Suprapubic skin (tissue), 4 donors: ENCODE data around the gene WDFY2. TPM values are rescaled to one million over a fixed set of nuclear protein-coding genes. Genes with fewer than 3 reads are reported as not detected.

Experiments used
- DNase-seq, 2 donors: peaks; one replicate each; pipeline ENCODE4 v3.0.0-alpha.2; 2019; ENCODE audit warnings: low spot score in 2 of 2
- H3K27ac ChIP-seq: fragments of 200-600 bp; sonication (generic); one replicate; pipeline ENCODE4 v1.5.1; 2019
- H3K27me3 ChIP-seq: fragments of 200-600 bp; sonication (generic); one replicate; pipeline ENCODE4 v1.5.1; 2019
- H3K36me3 ChIP-seq: fragments of 200-600 bp; sonication (generic); one replicate; pipeline ENCODE4 v1.5.1; 2019
- H3K4me1 ChIP-seq: fragments of 200-600 bp; sonication (generic); one replicate; pipeline ENCODE4 v1.5.1; 2019
- H3K4me3 ChIP-seq: fragments of 200-600 bp; sonication (generic); one replicate; pipeline ENCODE4 v1.5.1; 2019; ENCODE audit warnings: mild to moderate bottlenecking
- H3K9me3 ChIP-seq: fragments of 200-600 bp; sonication (generic); one replicate; pipeline ENCODE4 v1.5.1; 2019
- EP300 ChIP-seq: sonication (generic); formaldehyde crosslinking; IDR thresholded peaks from one replicate; pipeline ENCODE4 v1.6.1; 2017; ENCODE audit warnings: antibody characterized with exemption
- POLR2A ChIP-seq, 2 donors: fragments of 450-650 bp; IDR thresholded peaks; one replicate each; pipeline ENCODE4 v1.6.1; 2017; ENCODE audit warnings: antibody characterized with exemption in 2 of 2, mild to moderate bottlenecking in 2 of 2, moderate library complexity in 2 of 2
- POLR2AphosphoS5 ChIP-seq, 3 donors: sonication (generic); formaldehyde crosslinking; IDR thresholded peaks; one replicate each; pipeline ENCODE4 v1.6.1; 2017; ENCODE audit warnings: antibody characterized with exemption in 3 of 3
- WGBS: methylation state at CpG from one replicate; pipeline ENCODE4 v1.1.5; 2018; 5-methylcytosine and 5-hydroxymethylcytosine counted together
- total RNA-seq, 4 donors: library from RNA; depleted of rRNA; stranded (reverse); fragments of >200 nt; gene quantifications; one replicate each; pipeline ENCODE4 v1.1.0, GENCODE V29; 2016
- TF ChIP-seq, protein P1 (sequence below), 2 donors: fragments of 200-600 bp in 1 of 2; fragments of 450-650 bp in 1 of 2; sonication (generic) in 1 of 2; IDR thresholded peaks; one replicate each; pipeline ENCODE4 v1.5.1; 2016 to 2019; ENCODE audit warnings: antibody characterized with exemption in 2 of 2, mild to moderate bottlenecking in 1 of 2, moderate library complexity in 1 of 2

WDFY2 gene
- total RNA-seq, 4 donors from 2014 or later = 35.3 to 99.2 (median 40.4) TPM

- no peak overlapping the region for H3K27ac ChIP-seq
- no peak for TF ChIP-seq EP300
- TF ChIP-seq, protein P1, sequence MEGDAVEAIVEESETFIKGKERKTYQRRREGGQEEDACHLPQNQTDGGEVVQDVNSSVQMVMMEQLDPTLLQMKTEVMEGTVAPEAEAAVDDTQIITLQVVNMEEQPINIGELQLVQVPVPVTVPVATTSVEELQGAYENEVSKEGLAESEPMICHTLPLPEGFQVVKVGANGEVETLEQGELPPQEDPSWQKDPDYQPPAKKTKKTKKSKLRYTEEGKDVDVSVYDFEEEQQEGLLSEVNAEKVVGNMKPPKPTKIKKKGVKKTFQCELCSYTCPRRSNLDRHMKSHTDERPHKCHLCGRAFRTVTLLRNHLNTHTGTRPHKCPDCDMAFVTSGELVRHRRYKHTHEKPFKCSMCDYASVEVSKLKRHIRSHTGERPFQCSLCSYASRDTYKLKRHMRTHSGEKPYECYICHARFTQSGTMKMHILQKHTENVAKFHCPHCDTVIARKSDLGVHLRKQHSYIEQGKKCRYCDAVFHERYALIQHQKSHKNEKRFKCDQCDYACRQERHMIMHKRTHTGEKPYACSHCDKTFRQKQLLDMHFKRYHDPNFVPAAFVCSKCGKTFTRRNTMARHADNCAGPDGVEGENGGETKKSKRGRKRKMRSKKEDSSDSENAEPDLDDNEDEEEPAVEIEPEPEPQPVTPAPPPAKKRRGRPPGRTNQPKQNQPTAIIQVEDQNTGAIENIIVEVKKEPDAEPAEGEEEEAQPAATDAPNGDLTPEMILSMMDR (IDR thresholded peaks at IDR 0.05) = no peak
- no peak for TF ChIP-seq POLR2AphosphoS5 (IDR thresholded peaks at IDR 0.05)
- TF ChIP-seq POLR2A (IDR thresholded peaks at IDR 0.05) = no peak
- peaks cover 34% of the 10 kb centered on the region for H3K4me1 ChIP-seq
- no peaks in the 10 kb centered on the region for H3K27me3 ChIP-seq
- no peaks in the 10 kb centered on the region for H3K36me3 ChIP-seq
- no peak for DNase-seq
- no peaks in the 10 kb centered on the region for H3K9me3 ChIP-seq
- no peak overlapping the region for H3K4me3 ChIP-seq
Observed at GRCh38 chr13:51678420-51678819, 94.2 kb downstream of the WDFY2 start.

DNA sequence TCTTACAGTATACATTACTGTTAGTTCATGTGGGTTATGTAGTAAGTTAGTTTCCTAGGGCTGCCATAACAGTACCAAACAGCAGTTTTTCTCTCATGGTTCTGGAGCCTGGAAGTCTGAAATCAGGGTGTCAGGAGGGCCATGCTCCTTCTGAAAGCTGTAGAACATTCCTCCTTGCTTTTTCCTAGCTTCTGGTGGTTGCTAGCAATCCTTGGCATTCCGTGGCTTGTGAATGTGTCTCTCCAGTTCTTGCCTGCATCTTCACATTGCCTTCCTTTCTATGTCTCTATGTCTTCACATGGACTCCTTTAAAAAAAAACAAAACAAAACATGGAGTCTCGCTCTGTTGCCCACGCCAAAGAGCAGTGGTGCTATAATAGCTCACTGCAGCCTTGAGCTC lies 95.4 kb downstream of the WDFY2 start:
- no peaks in the 10 kb centered on the region for H3K27me3 ChIP-seq
- WGBS = 96% methylated on average over 3 of the region's 3 CpGs

DNA sequence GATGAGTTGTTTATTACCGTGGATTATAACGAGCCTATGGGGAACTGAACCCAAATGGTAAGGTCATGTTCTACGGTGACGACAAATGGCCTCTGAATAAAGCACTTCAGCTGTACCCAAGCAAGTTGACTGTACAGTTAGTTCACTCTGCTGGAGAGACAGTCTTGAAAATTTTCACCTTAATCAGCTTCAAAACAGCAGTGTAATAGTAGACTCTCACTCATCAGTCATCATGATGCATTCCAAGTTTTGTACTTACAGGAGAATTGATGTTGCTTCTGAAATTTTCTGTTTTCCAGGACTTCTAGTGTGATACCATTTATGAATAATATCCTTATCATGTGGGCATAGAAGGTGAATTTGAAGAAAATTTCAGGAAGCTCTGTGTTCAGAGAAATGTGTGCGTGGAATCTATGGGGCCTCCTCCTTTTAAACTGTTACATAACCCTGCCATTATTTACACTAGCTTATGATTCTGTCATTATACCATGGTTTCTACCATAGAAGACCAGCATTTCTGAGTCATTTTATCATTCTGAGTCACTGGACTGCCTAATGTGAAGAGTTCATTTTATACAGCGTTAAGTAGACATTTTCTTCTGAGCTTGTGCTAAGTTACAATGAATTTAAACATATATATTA lies 96.9 kb downstream of the WDFY2 start:
- DNase-seq = no peak
- H3K4me1 ChIP-seq = peaks cover 18% of the 10 kb centered on the region
- no peaks in the 10 kb centered on the region for H3K27me3 ChIP-seq
- no peak overlapping the region for H3K27ac ChIP-seq
- no peaks in the 10 kb centered on the region for H3K9me3 ChIP-seq
- 91% methylated on average over 6 of the region's 6 CpGs for WGBS
- no peak for TF ChIP-seq POLR2AphosphoS5 (IDR thresholded peaks at IDR 0.05)
- no peak for TF ChIP-seq POLR2A (IDR thresholded peaks at IDR 0.05)
- no peak for TF ChIP-seq EP300
- TF ChIP-seq, protein P1 (IDR thresholded peaks at IDR 0.05) = no peak
- H3K36me3 ChIP-seq = no peaks in the 10 kb centered on the region
- no peak overlapping the region for H3K4me3 ChIP-seq

More for the DNA sequence above, 95.4 kb downstream of the WDFY2 start:
- no peak overlapping the region for H3K4me3 ChIP-seq
- no peak for DNase-seq
- H3K36me3 ChIP-seq = no peaks in the 10 kb centered on the region
- TF ChIP-seq POLR2A (IDR thresholded peaks at IDR 0.05) = no peak
- no peak for TF ChIP-seq EP300
- no peak for TF ChIP-seq POLR2AphosphoS5 (IDR thresholded peaks at IDR 0.05)
- TF ChIP-seq, protein P1 (IDR thresholded peaks at IDR 0.05) = no peak
- H3K9me3 ChIP-seq = no peaks in the 10 kb centered on the region
- H3K4me1 ChIP-seq = peaks cover 34% of the 10 kb centered on the region
- H3K27ac ChIP-seq = no peak overlapping the region

DNA sequence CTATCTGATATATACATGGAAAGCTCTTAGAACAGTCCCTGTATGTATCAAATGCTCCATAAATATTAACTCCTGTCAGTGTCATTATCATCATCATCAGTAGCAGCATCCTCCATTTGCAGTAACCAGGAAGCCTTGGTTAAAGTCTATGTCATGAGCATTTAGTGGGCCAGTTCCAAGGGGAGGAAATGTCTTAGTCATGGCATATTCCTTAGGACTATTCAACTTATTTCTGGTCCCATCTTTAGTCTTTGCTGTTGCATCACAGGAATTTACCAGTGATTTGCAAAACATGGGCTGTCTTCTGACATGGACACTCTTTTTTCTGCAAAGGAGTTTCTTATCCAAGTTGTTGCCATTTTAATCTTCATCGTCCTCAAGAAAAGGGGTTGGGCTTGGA lies 98.4 kb downstream of the WDFY2 start:
- WGBS = 97% methylated on average over 1 of the region's 1 CpG
- H3K4me1 ChIP-seq = peaks cover 14% of the 10 kb centered on the region
- H3K27ac ChIP-seq = no peak overlapping the region
- no peaks in the 10 kb centered on the region for H3K9me3 ChIP-seq
- H3K4me3 ChIP-seq = no peak overlapping the region
- DNase-seq = no peak
- H3K27me3 ChIP-seq = no peaks in the 10 kb centered on the region
- no peaks in the 10 kb centered on the region for H3K36me3 ChIP-seq
- TF ChIP-seq POLR2AphosphoS5 (IDR thresholded peaks at IDR 0.05) (no peak), EP300 (no peak), POLR2A (IDR thresholded peaks at IDR 0.05) (no peak)
- TF ChIP-seq, protein P1 (IDR thresholded peaks at IDR 0.05) = no peak

- no peak for TF ChIP-seq EP300
- TF ChIP-seq POLR2AphosphoS5 (IDR thresholded peaks at IDR 0.05) = no peak
- TF ChIP-seq, protein P1 (IDR thresholded peaks at IDR 0.05) = no peak
- no peak for TF ChIP-seq POLR2A (IDR thresholded peaks at IDR 0.05)
- no peaks in the 10 kb centered on the region for H3K36me3 ChIP-seq
- no peak overlapping the region for H3K27ac ChIP-seq
- WGBS = 100% methylated on average over 1 of the region's 1 CpG
- H3K4me3 ChIP-seq = no peak overlapping the region
- H3K9me3 ChIP-seq = no peaks in the 10 kb centered on the region
- DNase-seq = no peak
- peaks cover 14% of the 10 kb centered on the region for H3K4me1 ChIP-seq
- no peaks in the 10 kb centered on the region for H3K27me3 ChIP-seq
Observed at GRCh38 chr13:51683597-51683996, 99.3 kb downstream of the WDFY2 start.
